ENCODE results near the gene CISD2.
"Not testable (repeated sequence)": the region's sequence is repeated elsewhere in the genome, so short reads cannot be mapped to it uniquely, and the experiment has no call there.

CISD2 gene

DNA sequence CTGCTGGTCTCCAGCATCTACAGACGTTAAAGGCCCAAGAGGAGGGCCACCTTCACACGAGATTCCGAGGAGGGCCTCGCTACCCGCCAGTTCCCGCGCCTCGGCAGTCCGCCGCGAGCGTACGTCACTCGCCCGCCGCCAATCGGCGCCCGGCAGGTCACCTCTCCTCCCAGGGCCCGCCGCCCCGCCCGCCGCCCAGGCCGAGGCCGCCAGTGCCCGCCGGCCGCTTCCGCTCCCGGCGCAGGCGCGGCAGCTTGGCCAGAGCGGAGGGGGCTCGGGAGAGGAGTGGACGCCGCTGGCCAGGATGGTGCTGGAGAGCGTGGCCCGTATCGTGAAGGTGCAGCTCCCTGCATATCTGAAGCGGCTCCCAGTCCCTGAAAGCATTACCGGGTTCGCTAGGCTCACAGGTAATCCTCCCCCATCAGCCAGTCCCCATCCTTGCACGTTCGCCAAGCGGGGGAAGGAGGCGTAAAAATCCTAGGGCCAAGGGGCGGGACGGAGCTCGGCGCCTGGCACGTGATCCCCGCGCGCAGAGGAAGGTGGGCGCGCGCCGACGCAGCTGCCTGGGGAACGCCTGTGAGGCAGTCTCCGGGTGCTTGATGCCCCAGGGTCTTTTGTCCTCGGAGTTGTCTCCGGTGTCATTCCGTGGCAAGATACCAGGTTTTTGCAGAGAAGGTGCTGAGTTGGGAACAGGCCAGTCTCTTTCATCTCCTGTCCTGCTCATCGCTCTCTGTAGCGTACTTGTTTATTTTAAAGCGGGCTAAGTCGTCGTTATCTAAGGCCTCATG lies at the start of gene CISD2:
CISD2 (plus strand) TSS at position 212 of the 788 bp plus-strand sequence; CDS start at position 305, 93 bp downstream.
- DNase-seq (ENCODE audit: low read depth in 3 of 3, low spot score in 1 of 3), result peak; percentile 69 to 79 (median 71)

DNA sequence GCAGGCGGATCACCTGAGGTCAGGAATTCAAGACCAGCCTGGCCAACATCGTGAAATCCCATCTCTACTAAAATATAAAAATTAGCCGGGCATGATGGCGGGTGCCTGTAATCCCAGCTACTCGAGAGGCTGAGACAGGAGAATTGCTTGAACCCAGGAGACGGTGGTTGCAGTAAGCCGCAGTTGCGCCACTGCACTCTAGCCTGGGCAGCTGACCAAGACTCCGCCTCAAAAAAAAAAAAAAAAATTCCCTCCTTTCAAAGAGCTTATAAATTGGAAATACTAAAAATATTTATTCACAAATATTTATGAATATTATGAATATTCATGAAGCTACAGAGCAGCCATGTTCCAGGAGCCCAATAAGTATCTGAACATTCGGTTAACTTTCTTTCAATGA lies 49.7 kb upstream of the CISD2 start:
- DNase-seq (ENCODE audit: low read depth in 3 of 3, low spot score in 1 of 3), result not testable (repeated sequence)

DNA sequence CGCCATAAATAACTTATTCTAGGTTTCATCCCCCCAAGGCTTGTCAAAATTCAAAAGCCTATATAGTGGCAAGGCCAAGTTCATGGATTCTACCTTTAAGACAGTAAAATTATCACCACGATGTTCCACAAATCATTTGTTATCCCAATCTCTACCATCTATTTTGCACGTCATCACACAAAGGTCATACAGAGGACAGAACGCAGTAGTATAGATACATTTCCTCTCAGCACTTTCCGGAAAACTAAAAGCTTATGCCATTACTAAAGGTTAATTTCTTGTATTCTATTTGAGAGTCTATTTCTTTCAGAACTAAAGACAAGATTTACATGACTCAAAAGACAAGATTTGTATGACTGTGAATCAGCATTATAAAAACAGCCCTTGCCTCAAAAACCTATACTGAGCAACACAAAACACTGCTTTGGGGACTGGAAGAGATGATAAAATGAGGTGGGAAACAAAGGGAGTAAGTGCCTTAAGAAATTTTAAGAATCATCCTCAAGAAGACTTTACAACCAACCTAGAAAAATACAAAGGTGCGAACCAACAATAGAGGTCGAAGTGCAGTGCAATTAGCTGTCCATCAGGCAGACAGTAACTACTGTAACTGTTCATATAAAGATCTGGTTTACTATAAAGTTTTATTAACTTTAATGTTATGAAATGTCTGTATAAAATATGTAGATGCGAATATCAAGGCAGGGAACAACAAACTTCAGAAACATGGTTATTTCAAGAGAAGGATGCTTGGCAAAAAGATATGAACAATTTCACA lies 49.0 kb upstream of the CISD2 start:
- DNase-seq (ENCODE audit: low read depth in 3 of 3, low spot score in 1 of 3), result no peak

DNA sequence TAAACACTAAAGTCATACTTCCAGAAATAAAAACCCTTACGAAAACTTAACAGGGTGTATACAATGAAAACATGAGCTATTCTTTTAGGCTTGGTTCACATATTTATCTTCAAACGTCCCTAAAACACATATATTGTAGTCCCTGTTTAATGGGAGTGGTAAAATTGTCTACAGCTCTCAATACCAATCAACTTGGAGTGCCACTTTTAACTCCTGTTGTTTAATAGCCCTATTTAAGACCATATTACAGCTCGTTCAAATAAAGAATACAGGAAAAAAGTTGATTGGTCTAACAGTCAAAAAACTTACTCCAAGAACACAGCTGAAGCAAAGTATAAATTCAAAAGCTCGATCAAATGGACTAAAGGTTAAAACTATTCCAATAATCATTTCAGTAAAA lies 45.3 kb upstream of the CISD2 start:
- no peak for DNase-seq (ENCODE audit: low read depth in 3 of 3, low spot score in 1 of 3)

DNA sequence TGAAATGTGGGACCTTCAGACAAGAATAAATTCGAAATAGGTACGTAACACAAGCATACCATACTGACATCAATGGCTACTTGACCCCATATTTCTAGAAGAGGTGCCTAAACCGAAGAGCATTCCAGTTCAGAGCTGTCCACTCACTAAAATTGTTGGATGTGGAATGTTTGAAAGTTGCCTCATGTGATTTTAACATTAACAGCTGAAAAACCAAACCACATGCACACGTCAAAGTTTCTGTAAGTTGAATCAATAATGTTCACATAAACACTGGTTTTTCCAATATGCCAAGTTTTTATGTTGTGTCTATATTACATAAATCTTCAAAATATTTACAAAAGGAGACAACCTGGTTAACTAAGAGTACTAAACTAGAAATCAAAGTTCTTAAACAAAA lies 44.9 kb upstream of the CISD2 start:
- DNase-seq (ENCODE audit: low read depth in 3 of 3, low spot score in 1 of 3), result no peak

DNA sequence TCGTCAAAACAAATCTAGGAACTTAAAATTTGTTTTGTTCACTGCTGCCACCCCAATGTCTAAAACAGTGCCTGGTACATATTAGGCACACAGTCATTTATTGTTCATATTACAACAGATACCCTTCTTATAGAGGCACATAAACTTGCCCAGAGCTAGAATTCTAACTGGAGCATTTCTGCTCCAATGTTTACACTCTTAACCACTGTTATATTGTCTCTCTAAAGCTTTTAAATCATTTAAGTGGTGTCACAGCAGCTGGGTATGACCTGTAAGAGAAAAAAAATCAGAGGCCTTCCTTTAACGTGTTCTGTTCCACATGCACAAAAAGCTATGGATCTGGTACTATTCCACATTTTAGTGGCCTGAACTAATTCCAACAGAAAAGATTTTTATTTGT lies 44.4 kb upstream of the CISD2 start:
- no peak for DNase-seq (ENCODE audit: low read depth in 3 of 3, low spot score in 1 of 3)

DNA sequence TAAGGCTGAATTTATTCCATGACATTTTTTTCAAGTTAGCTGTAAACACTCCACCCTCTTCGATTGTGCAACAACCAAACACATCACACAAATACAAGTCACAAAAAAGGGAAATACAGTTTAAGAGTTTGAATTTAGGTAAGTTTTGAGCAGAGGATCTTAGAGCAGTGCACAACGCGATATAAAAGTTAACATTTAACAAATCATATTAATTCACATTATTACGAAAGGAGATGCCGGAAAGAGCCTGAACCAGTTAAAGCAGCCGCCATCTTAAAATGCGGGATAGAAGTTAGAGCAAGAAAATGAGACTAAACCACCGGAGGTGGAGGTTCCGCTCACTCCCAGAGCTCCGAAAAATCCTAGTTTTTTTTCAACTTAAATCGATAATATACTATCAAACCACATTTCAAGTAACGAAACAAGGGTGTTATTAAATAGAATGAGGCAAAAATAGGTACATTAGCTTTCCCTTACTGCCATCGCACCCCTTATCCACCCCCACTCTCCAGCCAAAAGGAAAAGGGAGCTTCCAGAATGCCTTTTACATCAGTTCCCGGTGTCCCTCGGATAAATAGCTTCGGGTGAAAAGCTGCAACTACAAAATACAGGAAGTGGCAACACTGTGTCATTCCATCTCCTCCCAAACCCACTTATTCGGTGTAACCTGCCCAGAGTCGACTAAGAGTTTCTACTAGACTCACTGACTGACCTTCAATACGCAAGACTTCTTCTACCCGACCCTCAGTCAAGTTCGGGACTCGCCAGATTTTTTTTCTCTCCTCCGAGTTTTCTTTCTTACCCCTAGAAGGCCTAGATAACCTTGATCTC lies 43.3 kb upstream of the CISD2 start:
- no peak for DNase-seq (ENCODE audit: low read depth in 3 of 3, low spot score in 1 of 3)

DNA sequence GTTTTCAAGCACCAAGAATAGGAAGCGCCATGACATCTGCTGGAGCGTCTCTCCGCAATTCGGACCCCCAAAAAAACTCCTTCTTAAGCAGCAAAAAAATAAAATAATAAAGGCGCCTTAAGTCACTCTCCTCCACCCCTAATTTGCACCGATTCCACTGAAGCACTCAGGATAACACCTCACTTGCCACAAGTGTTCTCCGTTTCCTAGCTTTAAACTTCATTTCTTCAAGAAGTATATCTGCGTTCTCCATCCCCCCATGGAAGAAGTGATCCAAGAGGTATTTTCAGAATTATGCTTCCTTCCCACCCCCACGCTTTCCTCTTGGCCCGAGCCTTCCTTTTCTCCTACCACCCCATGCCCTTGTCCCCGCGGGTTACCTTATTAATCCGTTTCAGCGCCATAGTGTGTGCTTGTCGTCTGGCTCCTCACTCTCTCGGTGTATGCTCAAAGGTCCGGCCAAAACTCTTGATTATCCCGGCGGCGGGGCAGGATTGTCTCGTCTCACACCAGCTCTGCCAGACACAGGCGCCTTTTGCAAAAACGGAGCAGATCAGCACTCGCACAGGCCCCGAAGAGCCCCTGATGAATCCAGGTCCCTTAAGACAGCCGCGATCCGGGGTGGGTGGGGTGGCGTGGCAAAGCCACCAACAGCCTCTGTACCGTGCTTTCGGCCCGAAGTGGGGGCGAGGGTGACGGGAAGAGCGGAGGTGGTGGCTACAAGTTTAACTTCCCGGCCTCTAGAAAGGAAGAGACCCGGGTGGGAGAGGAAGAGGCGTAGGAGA lies 42.5 kb upstream of the CISD2 start:
- DNase-seq (ENCODE audit: low read depth in 3 of 3, low spot score in 1 of 3), result peak in 1 of 3 donors; percentile 58

DNA sequence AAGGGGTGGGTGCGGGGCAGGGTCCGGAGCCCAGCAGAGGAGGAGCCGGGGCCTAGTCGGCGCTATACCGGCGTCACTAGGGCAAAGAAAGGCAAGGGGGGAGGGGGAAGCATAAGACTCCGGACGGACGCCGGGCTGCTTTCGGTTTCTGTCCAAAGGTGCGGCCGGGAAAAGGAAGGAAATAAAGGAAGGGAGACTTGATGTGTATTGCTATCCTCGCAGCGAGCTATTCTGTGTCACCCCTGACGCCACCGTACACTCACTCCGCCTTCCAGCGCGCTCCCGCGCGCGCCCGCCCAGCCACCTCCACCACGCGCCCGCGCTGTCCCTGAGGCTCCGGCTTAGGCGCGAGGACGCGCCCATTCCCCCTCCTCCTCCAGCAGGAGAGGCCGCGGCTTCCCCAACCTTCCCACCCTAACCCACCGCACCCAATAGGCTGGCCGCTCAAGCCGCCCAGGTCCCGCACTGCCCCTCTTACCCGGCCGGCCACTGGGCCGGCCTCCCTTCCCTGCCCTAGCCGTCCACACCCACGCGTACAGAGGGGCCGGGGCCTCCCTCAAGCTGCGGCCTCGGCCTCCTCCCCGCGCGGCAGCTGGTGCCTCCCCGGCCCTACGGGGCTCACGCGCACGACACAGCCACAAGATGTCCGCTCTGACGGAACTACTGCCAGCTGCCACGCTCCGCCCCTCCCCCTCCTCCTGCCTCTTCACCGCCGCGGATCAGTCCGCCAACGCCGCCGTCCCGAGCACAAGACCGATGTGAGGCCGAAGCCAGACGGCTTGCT lies 41.7 kb upstream of the CISD2 start, which contains the start of gene UBE2D3:
UBE2D3 (minus strand) TSS at position 662 of the 784 bp plus-strand sequence. CDS start 1,043 bp downstream, outside the sequence.
- peak; percentile 87 to 92 (median 89) for DNase-seq (ENCODE audit: low read depth in 3 of 3, low spot score in 1 of 3)

GRCh38 chr4:102827674-102828496 lies 40.9 kb upstream of the CISD2 start:
- DNase-seq (ENCODE audit: low read depth in 3 of 3, low spot score in 1 of 3), result peak; percentile 90 to 98 (median 96)

- DNase-seq (ENCODE audit: low read depth in 3 of 3, low spot score in 1 of 3), result no peak
Measured at GRCh38 chr4:102828497-102828808, 40.3 kb upstream of the CISD2 start.

DNA sequence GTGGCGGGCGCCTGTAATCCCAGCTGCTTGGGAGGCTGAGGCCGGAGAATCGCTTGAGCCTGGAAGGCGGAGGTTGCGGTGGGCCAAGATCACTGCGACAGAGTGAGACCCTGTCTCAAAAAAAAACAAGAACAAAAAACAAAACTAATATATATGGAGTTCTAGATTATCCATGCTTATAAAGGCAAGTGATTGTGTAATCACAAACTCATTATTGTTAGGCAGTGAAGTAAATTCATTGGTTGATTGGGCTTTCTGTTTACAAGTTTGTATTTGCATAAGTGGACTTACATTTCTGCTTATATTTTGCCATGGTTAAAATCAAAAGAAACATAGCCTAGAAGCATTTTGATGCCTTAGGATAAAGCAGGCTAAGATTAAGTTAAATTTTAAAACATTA lies 39.0 kb upstream of the CISD2 start:
- DNase-seq (ENCODE audit: low read depth in 3 of 3, low spot score in 1 of 3), result no peak

- no peak for DNase-seq (ENCODE audit: low read depth in 3 of 3, low spot score in 1 of 3)
Measured at GRCh38 chr4:102832105-102832504, 36.7 kb upstream of the CISD2 start.

DNA sequence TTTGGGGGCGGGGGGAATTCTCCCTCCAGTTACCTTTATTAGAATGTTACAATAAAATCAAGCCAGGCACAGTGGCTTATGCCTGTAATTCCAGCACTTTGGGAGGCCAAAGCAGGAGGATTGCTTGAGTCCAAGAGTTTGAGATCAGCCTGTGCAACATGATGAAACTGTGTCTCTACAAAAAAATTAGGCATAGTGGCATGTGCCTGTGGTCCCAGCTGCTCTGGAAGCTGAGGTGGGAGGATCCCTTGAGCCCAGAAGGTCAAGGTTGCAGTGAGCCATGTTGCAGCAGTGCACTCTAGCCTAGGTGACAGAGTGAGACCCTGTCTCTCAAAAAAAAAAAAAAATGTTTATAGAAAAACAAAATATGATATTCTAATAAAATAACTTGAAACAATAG lies 36.1 kb upstream of the CISD2 start:
- no peak for DNase-seq (ENCODE audit: low read depth in 3 of 3, low spot score in 1 of 3)

DNA sequence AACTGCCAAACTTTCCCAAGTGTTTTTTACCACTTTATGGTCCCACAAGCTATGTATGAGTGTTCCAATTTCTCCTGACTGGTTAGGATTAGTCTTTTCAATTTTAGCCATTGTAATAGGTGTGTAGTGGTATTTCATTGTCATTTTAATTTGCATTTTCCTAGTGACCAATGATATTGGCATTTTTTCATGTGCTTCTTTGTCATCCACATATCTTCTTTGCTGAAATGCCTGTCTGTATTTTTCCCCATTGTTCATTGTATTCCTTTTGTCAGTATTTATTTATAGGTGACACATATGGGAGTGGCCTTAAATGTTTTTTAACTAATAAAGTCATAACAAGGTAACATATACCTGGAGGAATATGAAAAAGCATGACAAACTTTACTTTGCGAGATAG lies 32.2 kb upstream of the CISD2 start:
- DNase-seq (ENCODE audit: low read depth in 3 of 3, low spot score in 1 of 3), result no peak

- no peak for DNase-seq (ENCODE audit: low read depth in 3 of 3, low spot score in 1 of 3)
Measured at GRCh38 chr4:102842367-102842766, 26.4 kb upstream of the CISD2 start.

- DNase-seq (ENCODE audit: low read depth in 3 of 3, low spot score in 1 of 3), result no peak
Measured at GRCh38 chr4:102843273-102843672, 25.5 kb upstream of the CISD2 start.

- DNase-seq (ENCODE audit: low read depth in 3 of 3, low spot score in 1 of 3), result no peak
Measured at GRCh38 chr4:102843938-102844337, 24.9 kb upstream of the CISD2 start.

- DNase-seq (ENCODE audit: low read depth in 3 of 3, low spot score in 1 of 3), result no peak
Measured at GRCh38 chr4:102847687-102848086, 21.1 kb upstream of the CISD2 start.

All from stimulated activated CD4-positive, alpha-beta T cell treated with anti-CD3 and anti-CD28 coated beads, TNF-alpha, amount 100 ng/mL, for 1 hour (primary cell).